ENCODE measurements around the gene RAPGEF2.

Gene RAPGEF2

DNA sequence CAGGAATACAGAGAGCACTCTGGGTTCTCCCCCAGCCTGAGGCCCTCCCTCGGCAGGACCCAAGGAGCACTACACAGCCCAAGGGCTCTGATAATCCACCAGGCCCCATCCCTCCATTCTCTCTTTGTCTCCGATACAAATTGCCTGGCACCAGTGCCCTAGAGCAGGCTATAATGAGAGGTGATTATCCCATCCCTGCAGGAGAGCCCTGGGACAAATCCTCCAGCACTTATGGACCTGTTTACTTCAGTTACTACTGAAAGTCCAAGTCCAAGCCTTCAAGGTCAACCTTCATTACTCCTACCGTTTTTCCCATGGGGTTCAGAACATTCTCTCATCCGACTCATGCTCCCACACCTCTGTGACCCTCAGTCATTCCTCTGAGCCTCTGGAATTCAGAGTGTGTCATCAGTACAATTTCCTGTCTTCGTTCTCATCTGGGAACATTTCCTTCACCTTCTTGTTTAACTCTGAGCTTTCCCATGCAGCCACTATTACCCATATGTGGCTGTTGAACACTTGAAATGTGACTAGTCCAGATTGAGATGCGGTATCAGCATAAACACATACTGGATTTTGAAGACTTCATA, 299.0 kb downstream of the RAPGEF2 start:
- no peak for DNase-seq (ENCODE audit: low read depth, low spot score)

All from brain pericyte (primary cell).